Measurements from ENCODE around the gene CBFA2T2. TPM values are rescaled to one million over a fixed set of nuclear protein-coding genes. Genes with fewer than 3 reads are reported as not detected.

Gene CBFA2T2
- total RNA-seq, 1 experiment from 2014 or later: 20.0 TPM

GRCh38 chr20:33655164-33655563, 165.3 kb downstream of the CBFA2T2 start:
- Histone ChIP-seq H4K20me1 (ENCODE audit: insufficient read depth) (no peaks in the 10 kb centered on the region), H3K27ac (no peak overlapping the region), H2AFZ (no peak overlapping the region), H3K4me1 (replicated peaks; ENCODE audit: insufficient read depth) (peaks cover 46% of the 10 kb centered on the region), H3F3A (ENCODE audit: insufficient read depth, low read depth) (peaks cover 32% of the 10 kb centered on the region), H3K4me3 (no peak overlapping the region), H3K36me3 (ENCODE audit: low read depth) (no peaks in the 10 kb centered on the region), H3K27me3 (ENCODE audit: insufficient read depth, low read depth) (no peaks in the 10 kb centered on the region), H3K9me2 (ENCODE audit: insufficient read depth) (no peaks in the 10 kb centered on the region), H3K79me2 (ENCODE audit: low read depth) (no peaks in the 10 kb centered on the region), H3K9me3 (ENCODE audit: insufficient read depth, low read depth) (no peaks in the 10 kb centered on the region), H3K4me2 (0 out of 2 replicates have a peak overlapping the region, but pooled peaks have one; percentile 38)
- no peak for TF ChIP-seq CTCF (conservative IDR thresholded peaks at IDR 0.05)
- no peak for TF ChIP-seq EZH2 (IDR thresholded peaks at IDR 0.05; ENCODE audit: low read depth)
- no peak for DNase-seq
- POLR2A ChIA-PET (ENCODE audit: unreplicated experiment): interaction anchor here (1.6 kb wide), 1 partner anchor 11 kb away, joined by 10 read pairs; the partner anchor contains the start of gene ACTL10
- CTCF ChIA-PET: no interaction called here
- no TSS peak for BruUV-seq (replicated peaks)
- intact Hi-C loops (cut with micrococcal nuclease; ENCODE audit: unreplicated experiment): no loop called here

GRCh38 chr20:33656010-33656782, 166.3 kb downstream of the CBFA2T2 start:
- Histone ChIP-seq H3K4me3 (no peak overlapping the region), H3K27ac (no peak overlapping the region), H3K9me3 (ENCODE audit: insufficient read depth, low read depth) (no peaks in the 10 kb centered on the region), H3K27me3 (ENCODE audit: insufficient read depth, low read depth) (no peaks in the 10 kb centered on the region), H3K36me3 (ENCODE audit: low read depth) (no peaks in the 10 kb centered on the region), H2AFZ (no peak overlapping the region), H3K4me2 (no peak overlapping the region), H3K79me2 (ENCODE audit: low read depth) (no peaks in the 10 kb centered on the region), H3F3A (ENCODE audit: insufficient read depth, low read depth) (peaks cover 25% of the 10 kb centered on the region; the same call in 1 of the 2 replicates), H3K9me2 (ENCODE audit: insufficient read depth) (no peaks in the 10 kb centered on the region), H4K20me1 (ENCODE audit: insufficient read depth) (no peaks in the 10 kb centered on the region), H3K4me1 (replicated peaks; ENCODE audit: insufficient read depth) (peaks cover 36% of the 10 kb centered on the region)
- CTCF ChIA-PET: interaction anchor here (0.6 kb wide), 1 partner anchor 213 kb away, joined by 13 read pairs; the partner anchor contains the start of gene SNTA1
- BruUV-seq (replicated peaks): no TSS peak
- intact Hi-C loops (cut with micrococcal nuclease; ENCODE audit: unreplicated experiment): no loop called here
- POLR2A ChIA-PET (ENCODE audit: unreplicated experiment): no interaction called here
- no peak for DNase-seq
- TF ChIP-seq EZH2 (IDR thresholded peaks at IDR 0.05; ENCODE audit: low read depth): no peak
- TF ChIP-seq CTCF (conservative IDR thresholded peaks at IDR 0.05): no peak

- no TSS peak for BruUV-seq (replicated peaks)
- Histone ChIP-seq H3K27ac (no peak overlapping the region), H3K36me3 (ENCODE audit: low read depth) (no peaks in the 10 kb centered on the region), H3K9me3 (ENCODE audit: insufficient read depth, low read depth) (no peaks in the 10 kb centered on the region), H3K27me3 (ENCODE audit: insufficient read depth, low read depth) (no peaks in the 10 kb centered on the region), H3K9me2 (ENCODE audit: insufficient read depth) (no peaks in the 10 kb centered on the region), H3K4me3 (no peak overlapping the region), H3F3A (ENCODE audit: insufficient read depth, low read depth) (peaks cover 21% of the 10 kb centered on the region; the same call in 1 of the 2 replicates), H2AFZ (no peak overlapping the region), H3K79me2 (ENCODE audit: low read depth) (no peaks in the 10 kb centered on the region; the same call in 1 of the 2 replicates), H3K4me1 (replicated peaks; ENCODE audit: insufficient read depth) (peaks cover 27% of the 10 kb centered on the region), H3K4me2 (no peak overlapping the region), H4K20me1 (ENCODE audit: insufficient read depth) (no peaks in the 10 kb centered on the region)
- ChIA-PET POLR2A (ENCODE audit: unreplicated experiment) (no interaction called here), CTCF (no interaction called here)
- no peak for DNase-seq
- TF ChIP-seq CTCF (conservative IDR thresholded peaks at IDR 0.05) (no peak), EZH2 (IDR thresholded peaks at IDR 0.05; ENCODE audit: low read depth) (no peak)
- intact Hi-C loops (cut with micrococcal nuclease; ENCODE audit: unreplicated experiment): no loop called here
These were observed 167.1 kb downstream of the CBFA2T2 start for GRCh38 chr20:33656783-33657703.
